Osteocyte (in vitro differentiated cells): Measurements from ENCODE around the gene TCF7L1. TPM values are rescaled to one million over a fixed set of nuclear protein-coding genes. Genes with fewer than 3 reads are reported as not detected.

Experiments used
- DNase-seq: peaks from one replicate; pipeline ENCODE4 v3.0.0; 2021; ENCODE audit warnings: mixed read lengths; ENCODE audit not compliant: unreplicated experiment; ENCODE audit errors: extremely low spot score
- H3K27ac Mint-ChIP-seq: one replicate; pipeline ENCODE4 v1.8.0; 2021; ENCODE audit warnings: mild to moderate bottlenecking, mixed read lengths; ENCODE audit not compliant: unreplicated experiment
- H3K27me3 Mint-ChIP-seq: one replicate; pipeline ENCODE4 v1.8.0; 2021; ENCODE audit warnings: mixed read lengths; ENCODE audit not compliant: unreplicated experiment
- H3K36me3 Mint-ChIP-seq: one replicate; pipeline ENCODE4 v1.8.0; 2021; ENCODE audit warnings: mixed read lengths; ENCODE audit not compliant: unreplicated experiment
- H3K4me1 Mint-ChIP-seq: one replicate; pipeline ENCODE4 v1.8.0; 2021; ENCODE audit warnings: mixed read lengths; ENCODE audit not compliant: unreplicated experiment
- H3K4me3 Mint-ChIP-seq: one replicate; pipeline ENCODE4 v1.8.0; 2021; ENCODE audit warnings: mild to moderate bottlenecking, moderate library complexity, mixed read lengths; ENCODE audit not compliant: unreplicated experiment
- H3K9me3 Mint-ChIP-seq: one replicate; pipeline ENCODE4 v1.8.0; 2021; ENCODE audit warnings: mixed read lengths; ENCODE audit not compliant: unreplicated experiment
- CTCF ChIP-seq: fragments of 200-600 bp; sonication (generic); IDR thresholded peaks from 2 replicates; pipeline ENCODE4 v1.5.0; 2021; ENCODE audit warnings: antibody characterized with exemption, mild to moderate bottlenecking, moderate library complexity
- total RNA-seq: library from RNA; stranded (reverse); gene quantifications from 2 replicates; pipeline ENCODE4 v1.2.1, GENCODE V29; 2021

The TCF7L1 gene
- total RNA-seq, 1 donor from 2014 or later: 31.8 TPM

DNA sequence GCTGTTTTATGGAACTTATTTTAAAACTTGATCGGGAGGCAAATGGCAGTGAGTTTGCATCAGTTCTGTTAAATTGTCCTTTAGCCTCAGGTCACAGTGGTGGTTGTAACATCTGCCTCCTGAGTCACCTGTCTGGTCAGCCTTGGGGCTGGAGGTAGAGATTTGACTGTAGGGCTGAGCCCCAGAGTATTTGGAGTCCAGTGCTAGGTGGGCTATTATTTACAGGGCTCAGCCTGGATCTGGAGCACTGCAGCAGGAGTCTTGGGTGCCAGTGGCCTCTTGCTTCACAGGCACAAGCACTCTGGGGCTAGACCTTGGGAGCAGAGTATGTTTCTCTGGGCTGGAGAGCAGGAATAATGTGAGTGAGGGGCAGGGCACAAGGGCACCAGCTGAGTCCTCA, 32.8 kb downstream of the TCF7L1 start:
- no peak overlapping the region for H3K4me3 Mint-ChIP-seq
- H3K4me1 Mint-ChIP-seq: peaks cover 55% of the 10 kb centered on the region
- no peak for TF ChIP-seq CTCF
- peaks cover 3% of the 10 kb centered on the region for H3K36me3 Mint-ChIP-seq
- no peaks in the 10 kb centered on the region for H3K9me3 Mint-ChIP-seq
- no peak overlapping the region for H3K27ac Mint-ChIP-seq
- DNase-seq: no peak
- no peaks in the 10 kb centered on the region for H3K27me3 Mint-ChIP-seq

- H3K27ac Mint-ChIP-seq: no peak overlapping the region
- H3K4me1 Mint-ChIP-seq: peaks cover 41% of the 10 kb centered on the region
- no peaks in the 10 kb centered on the region for H3K27me3 Mint-ChIP-seq
- H3K9me3 Mint-ChIP-seq: no peaks in the 10 kb centered on the region
- no peak overlapping the region for H3K4me3 Mint-ChIP-seq
- DNase-seq: no peak
- no peak for TF ChIP-seq CTCF
- peaks cover 3% of the 10 kb centered on the region for H3K36me3 Mint-ChIP-seq
Measured at GRCh38 chr2:85167479-85167878, 34.3 kb downstream of the TCF7L1 start.

GRCh38 chr2:85168942-85169341, 35.8 kb downstream of the TCF7L1 start:
- peaks cover 6% of the 10 kb centered on the region for H3K36me3 Mint-ChIP-seq
- peaks cover 31% of the 10 kb centered on the region for H3K4me1 Mint-ChIP-seq
- H3K9me3 Mint-ChIP-seq: no peaks in the 10 kb centered on the region
- no peak for DNase-seq
- no peak overlapping the region for H3K4me3 Mint-ChIP-seq
- H3K27ac Mint-ChIP-seq: no peak overlapping the region
- H3K27me3 Mint-ChIP-seq: no peaks in the 10 kb centered on the region
- no peak for TF ChIP-seq CTCF

- TF ChIP-seq CTCF: no peak
- Mint-ChIP-seq H3K9me3 (no peaks in the 10 kb centered on the region), H3K27me3 (no peaks in the 10 kb centered on the region), H3K4me3 (no peak overlapping the region), H3K36me3 (peaks cover 6% of the 10 kb centered on the region), H3K4me1 (peaks cover 28% of the 10 kb centered on the region), H3K27ac (no peak overlapping the region)
- no peak for DNase-seq
Measured at GRCh38 chr2:85169581-85169980, 36.4 kb downstream of the TCF7L1 start.

DNA sequence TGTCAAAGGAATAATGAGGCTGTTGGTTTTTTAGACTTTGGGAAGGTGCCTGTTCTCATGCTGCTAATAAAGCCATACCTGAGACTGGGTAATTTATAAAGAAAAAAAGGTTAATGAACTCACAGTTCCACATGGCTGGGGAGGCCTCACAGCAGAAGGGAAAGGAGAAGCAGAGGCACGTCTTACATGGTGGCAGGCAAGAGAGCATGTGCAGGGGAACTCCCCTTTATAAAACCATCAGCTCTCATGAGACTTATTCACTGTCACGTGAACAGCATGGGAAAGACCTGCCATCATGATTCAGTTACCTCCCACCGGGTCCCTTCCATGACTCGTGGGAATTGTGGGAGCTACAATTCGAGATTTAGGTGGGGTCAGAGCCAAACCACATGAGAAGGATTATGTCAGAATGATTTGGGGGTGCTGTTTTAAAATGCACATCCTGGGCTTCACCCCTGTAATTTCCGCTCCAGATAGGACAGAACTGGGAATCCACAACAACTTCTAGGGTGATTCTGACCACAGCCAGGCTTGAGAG, 37.8 kb downstream of the TCF7L1 start:
- Mint-ChIP-seq H3K9me3 (no peaks in the 10 kb centered on the region), H3K4me3 (no peak overlapping the region), H3K36me3 (peaks cover 6% of the 10 kb centered on the region), H3K4me1 (peaks cover 26% of the 10 kb centered on the region), H3K27me3 (no peaks in the 10 kb centered on the region), H3K27ac (no peak overlapping the region)
- no peak for DNase-seq
- TF ChIP-seq CTCF: no peak
